GM21619 (cell line): ENCODE measurements around the gene ZNF318.

Experiments
- ATAC-seq: cut with Tn5 transposase; IDR thresholded peaks from one replicate; pipeline ENCODE4 v1.9.1; 2021; ENCODE audit not compliant: unreplicated experiment

Gene ZNF318

DNA sequence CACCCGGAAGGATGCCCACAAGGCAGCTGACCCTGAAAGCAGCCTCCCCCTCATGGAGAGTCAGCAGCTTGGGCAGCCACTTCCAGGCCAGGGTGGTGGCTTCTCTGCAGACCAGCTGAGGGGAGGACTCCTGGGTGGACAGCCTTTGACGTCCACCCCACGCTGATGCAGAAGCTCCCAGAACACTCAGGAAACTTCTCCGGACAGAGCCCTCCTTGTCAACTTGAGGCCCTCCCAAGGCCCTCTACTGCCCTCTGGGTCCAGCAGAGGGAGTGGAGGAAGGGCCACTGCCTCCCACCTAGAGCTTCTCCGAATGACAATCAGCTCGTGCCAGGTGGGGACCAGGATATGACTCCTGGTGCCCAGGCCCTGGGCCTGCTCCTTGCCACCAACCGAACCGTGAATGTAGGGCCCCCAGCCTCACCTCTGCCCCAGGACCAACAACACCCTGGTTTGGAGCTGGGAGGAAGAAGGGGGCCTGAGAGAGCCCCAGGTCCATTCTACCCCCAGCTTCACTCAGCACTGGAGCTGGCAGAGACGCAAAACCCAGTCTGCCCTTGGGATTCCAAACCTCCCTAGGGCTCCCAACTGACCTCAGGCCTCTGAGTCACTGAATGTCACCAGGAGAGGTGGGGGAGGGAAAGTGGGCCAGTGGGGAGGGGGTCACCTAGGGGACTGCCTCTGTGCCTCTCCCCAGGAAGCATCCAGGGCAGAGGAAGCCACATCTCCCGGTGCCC lies 82.3 kb downstream of the ZNF318 start:
- ATAC-seq: no peak

GRCh38 chr6:43286456-43286979 lies 82.9 kb downstream of the ZNF318 start:
- no peak for ATAC-seq
